ENCODE results near the gene RAB20. TPM values are rescaled to one million over a fixed set of nuclear protein-coding genes. Genes with fewer than 3 reads are reported as not detected.

RAB20 gene
- total and polyA plus RNA-seq, 4 donors: 9.8 to 36.9 (median 25.2) TPM

DNA sequence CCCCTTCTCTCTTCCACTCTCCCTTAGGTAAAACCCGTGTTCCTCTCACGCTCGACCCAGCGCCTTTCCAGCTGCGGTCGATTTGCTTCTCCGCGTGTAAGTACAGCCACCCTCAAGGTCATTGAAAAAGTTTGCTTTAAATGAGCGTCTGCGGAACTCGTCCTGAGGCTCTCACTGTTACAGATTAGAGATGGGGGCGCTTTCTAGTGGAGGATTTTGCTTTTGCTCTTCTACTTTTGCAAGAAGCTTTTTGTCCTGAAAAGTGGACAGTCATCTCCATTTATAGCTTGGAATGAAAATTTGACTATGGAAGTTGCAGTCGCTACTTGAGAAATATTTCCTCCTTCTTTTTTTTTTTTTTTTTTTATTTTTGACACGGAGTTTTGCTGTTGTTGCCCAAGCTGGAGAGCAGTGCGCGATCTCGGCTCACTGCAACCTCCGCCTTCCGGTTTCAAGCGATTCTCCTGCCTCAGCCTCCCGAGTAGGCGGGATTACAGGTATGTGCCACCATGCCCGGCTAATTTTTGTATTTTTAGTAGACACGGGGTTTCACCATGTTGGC is 595 bp upstream of the RAB20 start:
- H3K9me3 ChIP-seq (ENCODE audit: control insufficient read depth in 4 of 4, low read length in 3 of 4): no peaks in the 10 kb centered on the region
- no peaks in the 10 kb centered on the region for H3K27me3 ChIP-seq (ENCODE audit: control insufficient read depth in 4 of 4, insufficient read depth in 4 of 4, low read length in 3 of 4)
- peaks cover 7 to 41% (median 25%) of the 10 kb centered on the region in 4 donors for H3K4me1 ChIP-seq (ENCODE audit: control insufficient read depth in 4 of 4, insufficient read depth in 4 of 4, low read length in 3 of 4)
- H3K27ac ChIP-seq (ENCODE audit: low read depth in 1 of 2, low read length in 2 of 2): peak overlapping the region; percentile 95 to 98
- peak overlapping the region; percentile 80 to 95 for H3K9ac ChIP-seq (ENCODE audit: low read depth in 1 of 2, low read length in 2 of 2)
- TF ChIP-seq CTCF (IDR thresholded peaks at IDR 0.05; ENCODE audit: low read depth, low read length, missing input control): no peak
- TF ChIP-seq ZBTB33 (IDR thresholded peaks at IDR 0.05): no peak
- no peak for TF ChIP-seq FOXA1 (IDR thresholded peaks at IDR 0.05)
- TF ChIP-seq FOXA2 (IDR thresholded peaks at IDR 0.05): no peak
- no peak for TF ChIP-seq JUND (IDR thresholded peaks at IDR 0.05)
- TF ChIP-seq YY1 (IDR thresholded peaks at IDR 0.05): peak; percentile 42
- TF ChIP-seq, protein P1, sequence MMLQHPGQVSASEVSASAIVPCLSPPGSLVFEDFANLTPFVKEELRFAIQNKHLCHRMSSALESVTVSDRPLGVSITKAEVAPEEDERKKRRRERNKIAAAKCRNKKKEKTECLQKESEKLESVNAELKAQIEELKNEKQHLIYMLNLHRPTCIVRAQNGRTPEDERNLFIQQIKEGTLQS (IDR thresholded peaks at IDR 0.05): no peak
- no peak for TF ChIP-seq GABPA (IDR thresholded peaks at IDR 0.05 in 1 of 2, conservative IDR thresholded peaks at IDR 0.05 in 1 of 2)
- TF ChIP-seq SP1 (IDR thresholded peaks at IDR 0.05): no peak
- no peak for TF ChIP-seq REST (IDR thresholded peaks at IDR 0.05)
- no peak for TF ChIP-seq NR2F2 (IDR thresholded peaks at IDR 0.05)
- peak in 1 of 2 donors; percentile 13 for TF ChIP-seq RAD21 (IDR thresholded peaks at IDR 0.05)
- no peak for TF ChIP-seq HNF4G (IDR thresholded peaks at IDR 0.05)
- no peak for TF ChIP-seq RXRA (IDR thresholded peaks at IDR 0.05)
- peak overlapping the region; percentile 81 to 93 (median 93) for H3K4me3 ChIP-seq (ENCODE audit: low read depth in 1 of 3, low read length in 3 of 3)
- peaks cover 0 to 4% (median 2%) of the 10 kb centered on the region in 4 donors for H3K36me3 ChIP-seq (ENCODE audit: control insufficient read depth in 4 of 4, insufficient read depth in 3 of 4, low read depth in 1 of 4, low read length in 3 of 4)
- no peak for DNase-seq (ENCODE audit: low spot score)
- 5% methylated on average over 24 of the region's 24 CpGs for WGBS

Data from liver (tissue), 9 donors.